Measurements from ENCODE around the gene PCYOX1L. TPM values are rescaled to one million over a fixed set of nuclear protein-coding genes. Genes with fewer than 3 reads are reported as not detected.
A peak's percentile ranks its signal among the peaks of the same experiment; 100 is the strongest.

The PCYOX1L gene
- total and polyA plus RNA-seq, 5 donors from 2014 or later = 17.7 to 39.7 (median 19.3) TPM

DNA sequence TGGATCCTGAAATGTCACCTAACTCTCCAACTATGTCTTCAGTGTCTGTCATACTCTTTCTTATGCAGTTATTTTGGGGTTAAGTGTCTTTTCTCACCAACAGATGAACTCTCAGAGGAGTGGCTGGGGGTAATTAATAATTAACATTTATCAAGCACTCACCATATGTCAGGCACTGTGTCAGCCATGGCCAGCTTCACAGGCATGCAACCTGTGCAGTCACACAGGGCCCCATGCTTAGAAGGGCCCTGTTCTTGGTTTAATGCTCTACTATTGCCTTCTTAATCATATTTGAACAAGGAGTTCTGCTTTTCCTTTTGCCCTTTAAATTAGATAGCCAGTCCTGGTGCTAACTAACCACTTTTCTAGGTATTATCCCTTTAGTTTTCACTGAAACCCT is 16.0 kb upstream of the PCYOX1L start:
- Histone ChIP-seq H3K9me3 (ENCODE audit: control insufficient read depth in 2 of 2, low read length in 2 of 2) (no peaks in the 10 kb centered on the region), H3K4me1 (ENCODE audit: control insufficient read depth, insufficient read depth, low read length, poor library complexity, severe bottlenecking) (peaks cover 20% of the 10 kb centered on the region), H3K27ac (ENCODE audit: insufficient read depth, low read length, poor library complexity, severe bottlenecking) (no peak overlapping the region), H3K4me3 (ENCODE audit: low read depth, low read length) (no peak overlapping the region), H3K36me3 (ENCODE audit: control insufficient read depth, insufficient read depth, low read length) (no peaks in the 10 kb centered on the region), H3K27me3 (ENCODE audit: control insufficient read depth, insufficient read depth, low read length) (no peaks in the 10 kb centered on the region)
- H3K36me3 Mint-ChIP-seq = no peaks in the 10 kb centered on the region
- peaks cover 6% of the 10 kb centered on the region for H3K27me3 Mint-ChIP-seq
- no peak overlapping the region for H3K4me3 Mint-ChIP-seq
- ATAC-seq (ENCODE audit: low read depth in 2 of 2) = no peak
- H3K27ac Mint-ChIP-seq = peak overlapping the region in 1 of 3 donors; percentile 17
- H3K9me3 Mint-ChIP-seq = peaks cover 0 to 4% (median 0%) of the 10 kb centered on the region in 7 donors
- peaks cover 18 to 33% (median 23%) of the 10 kb centered on the region in 4 donors for H3K4me1 Mint-ChIP-seq
- DNase-seq = no peak

- DNase-seq (peak in 1 of 3 donors; percentile 44), ATAC-seq (ENCODE audit: low read depth in 2 of 2) (no peak)
- no peak overlapping the region for H3K4me3 ChIP-seq (ENCODE audit: low read depth, low read length)
- H3K27me3 ChIP-seq (ENCODE audit: control insufficient read depth, insufficient read depth, low read length) = no peaks in the 10 kb centered on the region
- Mint-ChIP-seq H3K27me3 (no peaks in the 10 kb centered on the region), H3K27ac (peak overlapping the region; percentile 28 to 96 (median 89)), H3K4me1 (peaks cover 30 to 50% (median 41%) of the 10 kb centered on the region in 4 donors), H3K4me3 (peak overlapping the region; percentile 49 to 97 (median 69)), H3K36me3 (peaks cover 17% of the 10 kb centered on the region), H3K9me3 (peaks cover 0 to 2% (median 0%) of the 10 kb centered on the region in 7 donors)
- H3K27ac ChIP-seq (ENCODE audit: insufficient read depth, low read length, poor library complexity, severe bottlenecking) = peak overlapping the region; percentile 84
- peaks cover 43% of the 10 kb centered on the region for H3K4me1 ChIP-seq (ENCODE audit: control insufficient read depth, insufficient read depth, low read length, poor library complexity, severe bottlenecking)
- H3K9me3 ChIP-seq (ENCODE audit: control insufficient read depth in 2 of 2, low read length in 2 of 2) = no peaks in the 10 kb centered on the region
- H3K36me3 ChIP-seq (ENCODE audit: control insufficient read depth, insufficient read depth, low read length) = peaks cover 3% of the 10 kb centered on the region
Observed at GRCh38 chr5:149344151-149344550, 13.7 kb upstream of the PCYOX1L start.

DNA sequence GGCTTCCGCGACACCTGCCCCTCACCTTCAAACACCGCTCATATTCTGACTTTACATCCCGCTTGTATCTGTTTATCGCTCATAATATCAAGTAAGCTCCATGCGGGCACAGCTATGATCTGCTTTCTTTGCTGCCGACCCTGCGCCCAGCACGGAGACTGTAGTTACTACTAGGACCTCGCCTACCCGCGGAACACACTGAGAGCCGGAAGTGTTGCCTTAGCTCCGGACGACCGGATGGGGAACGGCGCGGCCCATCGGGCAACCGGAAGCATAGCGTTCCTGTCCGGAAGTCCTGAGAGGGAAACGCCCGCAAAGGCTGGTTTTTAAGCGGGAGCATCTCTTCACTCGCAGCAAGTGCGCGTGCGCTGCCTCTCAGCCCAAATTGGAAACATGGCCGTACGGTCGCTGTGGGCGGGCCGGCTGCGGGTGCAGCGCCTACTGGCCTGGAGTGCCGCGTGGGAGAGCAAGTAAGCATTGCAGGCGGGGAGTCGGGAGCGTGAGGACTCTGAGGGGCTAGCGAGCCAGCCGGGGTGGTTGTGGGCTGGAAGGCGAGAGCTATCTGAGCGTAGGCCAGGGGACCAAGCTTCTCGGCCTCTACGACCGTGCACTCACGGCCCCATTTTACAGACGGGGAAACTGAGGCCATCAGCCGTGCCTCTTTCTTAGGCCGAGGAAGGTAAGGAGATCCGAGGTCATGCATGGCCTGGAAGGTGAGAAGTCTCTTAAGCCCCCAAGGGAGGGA is 12.5 kb upstream of the PCYOX1L start, which contains the start of gene GRPEL2:
Gene GRPEL2, plus strand, starts transcription at position 353 of the 745 bp plus-strand sequence. Its CDS starts 41 bp downstream, at position 394.
- Mint-ChIP-seq H3K27ac (peak within 1 kb of the TSS; percentile 87 to 96 (median 89)), H3K36me3 (peaks cover 27% of the 10 kb centered on the region), H3K4me3 (peak within 1 kb of the TSS; percentile 87 to 97 (median 94)), H3K4me1 (peaks cover 30 to 60% (median 51%) of the 10 kb centered on the region in 4 donors), H3K27me3 (no peaks in the 10 kb centered on the region), H3K9me3 (peaks cover 0 to 2% (median 0%) of the 10 kb centered on the region in 7 donors)
- H3K4me3 ChIP-seq (ENCODE audit: low read depth, low read length) = peak within 1 kb of the TSS; percentile 100
- H3K36me3 ChIP-seq (ENCODE audit: control insufficient read depth, insufficient read depth, low read length) = peaks cover 14% of the 10 kb centered on the region
- H3K27ac ChIP-seq (ENCODE audit: insufficient read depth, low read length, poor library complexity, severe bottlenecking) = peak within 1 kb of the TSS; percentile 84
- no peaks in the 10 kb centered on the region for H3K27me3 ChIP-seq (ENCODE audit: control insufficient read depth, insufficient read depth, low read length)
- peak; percentile 65 to 70 for ATAC-seq (ENCODE audit: low read depth in 2 of 2)
- DNase-seq = peak; percentile 81 to 97 (median 84)
- peaks cover 55% of the 10 kb centered on the region for H3K4me1 ChIP-seq (ENCODE audit: control insufficient read depth, insufficient read depth, low read length, poor library complexity, severe bottlenecking)
- H3K9me3 ChIP-seq (ENCODE audit: control insufficient read depth in 2 of 2, low read length in 2 of 2) = no peaks in the 10 kb centered on the region

DNA sequence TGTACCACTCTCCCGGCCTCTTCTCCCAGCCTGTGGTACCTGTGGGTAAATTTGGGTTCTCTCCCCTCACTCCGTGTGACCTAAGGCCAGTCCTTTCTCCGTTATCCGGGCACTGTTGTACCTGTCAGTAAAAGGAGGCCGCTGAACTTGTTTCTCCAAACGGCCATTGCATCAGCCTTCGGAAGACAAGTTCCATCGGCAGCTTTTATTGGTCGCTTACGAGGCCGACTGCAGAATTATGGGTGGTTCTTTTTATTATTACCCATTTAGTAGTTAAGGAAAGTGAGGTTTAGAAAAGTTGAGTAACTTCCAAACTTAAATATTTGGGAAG is 12.0 kb upstream of the PCYOX1L start:
- DNase-seq = peak in 1 of 3 donors; percentile 53
- Mint-ChIP-seq H3K27ac (peak overlapping the region; percentile 87 to 96 (median 89)), H3K4me1 (peaks cover 30 to 66% (median 55%) of the 10 kb centered on the region in 4 donors)

DNA sequence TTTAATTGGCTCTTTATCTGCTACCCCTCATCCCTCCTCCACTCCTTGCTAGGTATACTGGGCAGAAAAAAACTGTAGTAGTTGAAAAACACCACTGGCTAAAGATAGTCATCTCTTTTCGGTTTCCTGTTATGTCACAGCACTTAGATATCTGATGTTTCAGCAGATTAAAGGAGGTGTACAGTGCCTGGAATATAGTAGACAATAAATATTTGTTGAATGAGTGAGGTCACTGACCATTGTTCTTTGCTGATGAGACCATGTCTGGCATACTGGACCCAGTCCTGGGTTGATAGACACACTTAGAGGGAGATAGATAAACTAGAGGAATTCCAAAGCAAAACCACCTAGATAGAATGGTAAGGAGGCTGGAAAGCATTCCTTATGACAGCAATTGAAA is 9.3 kb upstream of the PCYOX1L start:
- Histone ChIP-seq H3K4me1 (ENCODE audit: control insufficient read depth, insufficient read depth, low read length, poor library complexity, severe bottlenecking) (peaks cover 86% of the 10 kb centered on the region), H3K27ac (ENCODE audit: insufficient read depth, low read length, poor library complexity, severe bottlenecking) (peak overlapping the region; percentile 84), H3K9me3 (ENCODE audit: control insufficient read depth in 2 of 2, low read length in 2 of 2) (no peaks in the 10 kb centered on the region), H3K36me3 (ENCODE audit: control insufficient read depth, insufficient read depth, low read length) (peaks cover 46% of the 10 kb centered on the region), H3K27me3 (ENCODE audit: control insufficient read depth, insufficient read depth, low read length) (no peaks in the 10 kb centered on the region), H3K4me3 (ENCODE audit: low read depth, low read length) (peak overlapping the region; percentile 96)
- DNase-seq (peak in 2 of 3 donors; percentile 69 to 86), ATAC-seq (ENCODE audit: low read depth in 2 of 2) (peak; percentile 62 to 67)
- Mint-ChIP-seq H3K4me1 (peaks cover 36 to 85% (median 68%) of the 10 kb centered on the region in 4 donors), H3K27ac (peak overlapping the region; percentile 89 to 99 (median 93)), H3K4me3 (peak overlapping the region; percentile 87 to 97 (median 94)), H3K27me3 (no peaks in the 10 kb centered on the region), H3K9me3 (peaks cover 0 to 2% (median 0%) of the 10 kb centered on the region in 7 donors), H3K36me3 (peaks cover 54% of the 10 kb centered on the region)

More for the DNA sequence above, 12.0 kb upstream of the PCYOX1L start:
- no peak for ATAC-seq (ENCODE audit: low read depth in 2 of 2)
- H3K36me3 Mint-ChIP-seq = peaks cover 33% of the 10 kb centered on the region
- Histone ChIP-seq H3K36me3 (ENCODE audit: control insufficient read depth, insufficient read depth, low read length) (peaks cover 20% of the 10 kb centered on the region), H3K27ac (ENCODE audit: insufficient read depth, low read length, poor library complexity, severe bottlenecking) (peak overlapping the region; percentile 84), H3K27me3 (ENCODE audit: control insufficient read depth, insufficient read depth, low read length) (no peaks in the 10 kb centered on the region), H3K4me1 (ENCODE audit: control insufficient read depth, insufficient read depth, low read length, poor library complexity, severe bottlenecking) (peaks cover 60% of the 10 kb centered on the region), H3K9me3 (ENCODE audit: control insufficient read depth in 2 of 2, low read length in 2 of 2) (no peaks in the 10 kb centered on the region), H3K4me3 (ENCODE audit: low read depth, low read length) (peak overlapping the region; percentile 100)
- H3K27me3 Mint-ChIP-seq = no peaks in the 10 kb centered on the region
- H3K4me3 Mint-ChIP-seq = peak overlapping the region; percentile 87 to 97 (median 94)
- peaks cover 0 to 2% (median 0%) of the 10 kb centered on the region in 7 donors for H3K9me3 Mint-ChIP-seq

GRCh38 chr5:149349382-149349781 is 8.5 kb upstream of the PCYOX1L start:
- H3K27ac Mint-ChIP-seq = peak overlapping the region; percentile 89 to 99 (median 93)
- Histone ChIP-seq H3K36me3 (ENCODE audit: control insufficient read depth, insufficient read depth, low read length) (peaks cover 54% of the 10 kb centered on the region), H3K9me3 (ENCODE audit: control insufficient read depth in 2 of 2, low read length in 2 of 2) (no peaks in the 10 kb centered on the region), H3K4me1 (ENCODE audit: control insufficient read depth, insufficient read depth, low read length, poor library complexity, severe bottlenecking) (peaks cover 89% of the 10 kb centered on the region), H3K27ac (ENCODE audit: insufficient read depth, low read length, poor library complexity, severe bottlenecking) (peak overlapping the region; percentile 84), H3K27me3 (ENCODE audit: control insufficient read depth, insufficient read depth, low read length) (no peaks in the 10 kb centered on the region), H3K4me3 (ENCODE audit: low read depth, low read length) (peak overlapping the region; percentile 96)
- H3K4me3 Mint-ChIP-seq = peak overlapping the region; percentile 87 to 97 (median 94)
- H3K36me3 Mint-ChIP-seq = peaks cover 60% of the 10 kb centered on the region
- H3K9me3 Mint-ChIP-seq = peaks cover 0 to 2% (median 0%) of the 10 kb centered on the region in 7 donors
- H3K27me3 Mint-ChIP-seq = no peaks in the 10 kb centered on the region
- no peak for ATAC-seq (ENCODE audit: low read depth in 2 of 2)
- peaks cover 34 to 85% (median 66%) of the 10 kb centered on the region in 4 donors for H3K4me1 Mint-ChIP-seq
- peak in 1 of 3 donors; percentile 22 for DNase-seq

GRCh38 chr5:149352169-149352568 is 5.7 kb upstream of the PCYOX1L start:
- H3K36me3 Mint-ChIP-seq = peaks cover 70% of the 10 kb centered on the region
- H3K36me3 ChIP-seq (ENCODE audit: control insufficient read depth, insufficient read depth, low read length) = peaks cover 70% of the 10 kb centered on the region
- no peaks in the 10 kb centered on the region for H3K27me3 Mint-ChIP-seq
- H3K27me3 ChIP-seq (ENCODE audit: control insufficient read depth, insufficient read depth, low read length) = no peaks in the 10 kb centered on the region
- H3K4me3 Mint-ChIP-seq = peak overlapping the region; percentile 42 to 91 (median 70)
- H3K9me3 Mint-ChIP-seq = peaks cover 0 to 2% (median 0%) of the 10 kb centered on the region in 7 donors
- DNase-seq = no peak
- peak overlapping the region in 2 of 3 donors; percentile 9 to 36 for H3K27ac Mint-ChIP-seq
- peak overlapping the region; percentile 9 for H3K27ac ChIP-seq (ENCODE audit: insufficient read depth, low read length, poor library complexity, severe bottlenecking)
- ATAC-seq (ENCODE audit: low read depth in 2 of 2) = no peak
- no peaks in the 10 kb centered on the region for H3K9me3 ChIP-seq (ENCODE audit: control insufficient read depth in 2 of 2, low read length in 2 of 2)
- peak overlapping the region; percentile 45 for H3K4me3 ChIP-seq (ENCODE audit: low read depth, low read length)
- H3K4me1 Mint-ChIP-seq = peaks cover 25 to 91% (median 67%) of the 10 kb centered on the region in 4 donors
- H3K4me1 ChIP-seq (ENCODE audit: control insufficient read depth, insufficient read depth, low read length, poor library complexity, severe bottlenecking) = peaks cover 82% of the 10 kb centered on the region
